B cell (primary cell): ENCODE results near the gene B3GALNT1.

Experiments used
- EZH2 ChIP-seq: IDR thresholded peaks from 2 replicates; pipeline ENCODE4 v1.6.1; 2012; ENCODE audit warnings: borderline replicate concordance, low read depth, mild to moderate bottlenecking, moderate library complexity, low read length; ENCODE audit not compliant: insufficient read depth, poor library complexity, severe bottlenecking
- TF ChIP-seq, protein P1 (sequence below): fragments of 200-600 bp; IDR thresholded peaks from one replicate; pipeline ENCODE4 v1.8.0; 2022; ENCODE audit warnings: antibody characterized with exemption, mild to moderate bottlenecking

DNA sequence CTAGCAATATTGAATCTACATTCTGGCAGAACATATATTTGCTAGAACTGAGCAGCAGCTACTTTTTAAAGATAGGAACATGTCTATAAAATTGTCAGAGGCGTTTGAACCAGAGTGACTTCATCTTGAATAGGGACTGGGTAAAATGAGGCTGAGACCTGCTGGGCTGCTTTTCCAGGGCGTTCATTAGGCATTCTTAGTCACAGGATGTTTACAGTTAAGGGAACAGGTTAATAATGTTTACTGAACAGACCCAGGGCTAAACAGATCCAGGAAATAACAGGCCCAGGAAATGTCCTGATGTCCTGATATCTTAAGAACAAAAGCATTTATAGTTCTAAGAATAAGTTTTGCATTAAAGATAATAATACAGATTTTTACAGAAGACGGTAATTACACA is 34.5 kb upstream of the B3GALNT1 start:
- TF ChIP-seq, protein P1, sequence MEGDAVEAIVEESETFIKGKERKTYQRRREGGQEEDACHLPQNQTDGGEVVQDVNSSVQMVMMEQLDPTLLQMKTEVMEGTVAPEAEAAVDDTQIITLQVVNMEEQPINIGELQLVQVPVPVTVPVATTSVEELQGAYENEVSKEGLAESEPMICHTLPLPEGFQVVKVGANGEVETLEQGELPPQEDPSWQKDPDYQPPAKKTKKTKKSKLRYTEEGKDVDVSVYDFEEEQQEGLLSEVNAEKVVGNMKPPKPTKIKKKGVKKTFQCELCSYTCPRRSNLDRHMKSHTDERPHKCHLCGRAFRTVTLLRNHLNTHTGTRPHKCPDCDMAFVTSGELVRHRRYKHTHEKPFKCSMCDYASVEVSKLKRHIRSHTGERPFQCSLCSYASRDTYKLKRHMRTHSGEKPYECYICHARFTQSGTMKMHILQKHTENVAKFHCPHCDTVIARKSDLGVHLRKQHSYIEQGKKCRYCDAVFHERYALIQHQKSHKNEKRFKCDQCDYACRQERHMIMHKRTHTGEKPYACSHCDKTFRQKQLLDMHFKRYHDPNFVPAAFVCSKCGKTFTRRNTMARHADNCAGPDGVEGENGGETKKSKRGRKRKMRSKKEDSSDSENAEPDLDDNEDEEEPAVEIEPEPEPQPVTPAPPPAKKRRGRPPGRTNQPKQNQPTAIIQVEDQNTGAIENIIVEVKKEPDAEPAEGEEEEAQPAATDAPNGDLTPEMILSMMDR = no peak
- TF ChIP-seq EZH2 = no peak
